ENCODE data around the gene EPB41L2. TPM values are rescaled to one million over a fixed set of nuclear protein-coding genes. Genes with fewer than 3 reads are reported as not detected.

EPB41L2 gene
- total RNA-seq, 1 donor from 2014 or later: 38.3 TPM

DNA sequence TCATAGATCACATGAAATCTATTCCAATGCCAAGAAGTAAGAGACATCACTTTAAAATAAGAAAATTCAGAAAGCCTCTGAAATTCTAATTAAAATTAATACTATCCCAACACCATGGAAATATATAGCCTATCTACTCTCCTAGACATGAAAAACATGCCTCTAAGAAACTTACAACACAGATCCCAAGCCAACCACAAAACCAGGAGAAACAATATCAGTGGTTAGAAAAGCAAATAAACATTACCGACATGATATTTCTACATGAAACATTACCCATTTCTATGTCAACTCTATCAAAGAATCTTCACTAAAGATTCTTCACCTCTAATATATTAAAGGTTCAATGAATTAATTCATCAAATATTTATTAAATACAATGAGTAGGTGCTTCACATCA, 4.8 kb downstream of the EPB41L2 start:
- H3K4me3 ChIP-seq (ENCODE audit: low read depth, low read length): no peak overlapping the region
- DNase-seq (ENCODE audit: low read depth): no peak
- TF ChIP-seq, protein P1, sequence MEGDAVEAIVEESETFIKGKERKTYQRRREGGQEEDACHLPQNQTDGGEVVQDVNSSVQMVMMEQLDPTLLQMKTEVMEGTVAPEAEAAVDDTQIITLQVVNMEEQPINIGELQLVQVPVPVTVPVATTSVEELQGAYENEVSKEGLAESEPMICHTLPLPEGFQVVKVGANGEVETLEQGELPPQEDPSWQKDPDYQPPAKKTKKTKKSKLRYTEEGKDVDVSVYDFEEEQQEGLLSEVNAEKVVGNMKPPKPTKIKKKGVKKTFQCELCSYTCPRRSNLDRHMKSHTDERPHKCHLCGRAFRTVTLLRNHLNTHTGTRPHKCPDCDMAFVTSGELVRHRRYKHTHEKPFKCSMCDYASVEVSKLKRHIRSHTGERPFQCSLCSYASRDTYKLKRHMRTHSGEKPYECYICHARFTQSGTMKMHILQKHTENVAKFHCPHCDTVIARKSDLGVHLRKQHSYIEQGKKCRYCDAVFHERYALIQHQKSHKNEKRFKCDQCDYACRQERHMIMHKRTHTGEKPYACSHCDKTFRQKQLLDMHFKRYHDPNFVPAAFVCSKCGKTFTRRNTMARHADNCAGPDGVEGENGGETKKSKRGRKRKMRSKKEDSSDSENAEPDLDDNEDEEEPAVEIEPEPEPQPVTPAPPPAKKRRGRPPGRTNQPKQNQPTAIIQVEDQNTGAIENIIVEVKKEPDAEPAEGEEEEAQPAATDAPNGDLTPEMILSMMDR (conservative IDR thresholded peaks at IDR 0.05; ENCODE audit: low read depth, low read length): no peak

DNA sequence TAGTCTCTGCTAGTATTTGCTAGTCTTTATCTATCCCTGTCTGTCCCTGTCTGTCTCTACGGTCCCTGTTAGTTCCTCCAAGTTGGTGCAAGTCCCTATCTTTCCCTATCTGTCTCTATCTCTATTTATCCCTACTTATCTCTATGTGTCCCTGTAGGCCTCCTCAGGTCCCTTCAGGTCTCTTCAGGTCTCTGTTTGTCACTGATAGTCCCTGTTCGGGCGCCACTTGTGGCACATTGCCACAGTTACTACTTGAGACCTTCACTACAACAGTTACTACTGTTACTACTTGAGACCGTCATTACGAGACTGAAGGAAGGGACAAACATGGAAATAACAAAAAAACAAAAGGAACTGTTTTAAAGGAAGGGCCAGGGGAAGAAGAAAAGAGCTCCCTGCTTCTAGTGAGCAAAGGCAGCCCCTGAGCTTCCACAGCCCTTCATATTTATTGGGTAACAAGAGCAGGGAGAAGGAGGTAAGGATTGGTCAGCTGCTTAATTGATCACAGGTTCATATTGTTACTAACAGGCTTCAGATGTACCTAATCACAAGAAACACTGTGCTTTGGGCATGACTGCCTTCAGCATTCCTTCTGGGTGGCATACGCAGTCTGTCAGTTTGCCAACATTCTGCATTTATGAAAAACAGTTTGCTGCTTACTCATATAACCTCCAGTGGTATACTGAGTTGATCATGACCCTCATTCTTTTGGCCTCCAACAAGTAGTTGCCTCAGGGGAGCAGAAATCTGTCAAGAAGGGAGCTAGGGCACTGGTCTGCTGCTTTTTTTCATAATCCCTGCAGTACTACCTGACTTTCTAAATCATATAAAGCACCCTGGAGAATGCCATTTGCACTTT, 8.4 kb downstream of the EPB41L2 start:
- TF ChIP-seq, protein P1 (conservative IDR thresholded peaks at IDR 0.05; ENCODE audit: low read depth, low read length): no peak
- no peak overlapping the region for H3K4me3 ChIP-seq (ENCODE audit: low read depth, low read length)
- no peak for DNase-seq (ENCODE audit: low read depth)

DNA sequence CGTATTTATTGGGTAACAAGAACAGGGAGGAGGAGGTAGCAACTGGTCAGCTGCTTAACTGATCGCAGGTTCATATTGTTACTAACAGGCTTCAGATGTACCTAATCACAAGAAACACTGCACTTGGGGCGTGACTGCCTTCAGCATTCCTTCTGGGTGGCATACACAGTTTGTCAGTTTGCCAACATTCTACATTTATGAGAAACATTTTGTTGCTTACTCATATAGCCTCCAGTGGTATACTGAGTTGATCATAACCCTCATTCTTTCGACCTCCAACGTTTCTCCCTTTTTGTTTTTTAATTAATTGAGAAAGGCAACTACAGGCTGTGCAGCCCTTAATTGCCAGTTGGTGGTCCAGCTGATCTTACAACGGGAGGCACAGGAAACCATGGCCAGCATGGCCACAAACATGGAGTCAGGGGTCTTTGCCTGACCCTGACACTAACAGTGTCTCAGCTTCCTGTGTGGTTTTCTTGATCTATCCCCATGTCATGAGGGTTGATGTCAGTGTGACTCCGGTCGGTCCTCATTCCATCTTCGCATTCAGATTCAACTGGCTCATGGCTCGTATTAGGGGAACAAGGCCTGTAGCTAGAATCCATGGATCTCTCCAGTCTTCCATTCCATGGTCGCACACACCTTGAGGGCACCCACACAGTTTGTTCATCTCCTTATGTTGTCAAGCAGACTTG, 9.4 kb downstream of the EPB41L2 start:
- DNase-seq (ENCODE audit: low read depth): no peak
- no peak overlapping the region for H3K4me3 ChIP-seq (ENCODE audit: low read depth, low read length)
- TF ChIP-seq, protein P1 (conservative IDR thresholded peaks at IDR 0.05; ENCODE audit: low read depth, low read length): no peak

DNA sequence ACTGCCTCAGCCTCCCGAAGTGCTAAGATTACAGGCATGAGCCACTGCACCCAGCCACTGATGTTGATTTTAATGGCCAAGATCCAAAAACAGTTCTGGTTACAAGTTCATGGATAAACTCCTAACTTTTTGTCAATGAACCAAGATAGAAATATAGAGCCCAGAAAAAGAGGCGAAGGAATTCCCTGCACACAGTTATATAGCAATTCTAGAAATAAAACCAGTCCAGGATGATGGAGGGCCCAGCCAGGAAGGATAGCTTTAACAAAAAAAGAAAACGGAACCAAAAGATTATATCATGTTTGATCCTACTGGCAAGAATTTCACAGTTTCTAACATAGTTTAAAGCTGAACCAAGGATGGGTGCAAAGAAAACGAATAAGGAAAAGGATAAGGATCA, 10.9 kb downstream of the EPB41L2 start:
- TF ChIP-seq, protein P1 (conservative IDR thresholded peaks at IDR 0.05; ENCODE audit: low read depth, low read length): no peak
- no peak for DNase-seq (ENCODE audit: low read depth)
- no peak overlapping the region for H3K4me3 ChIP-seq (ENCODE audit: low read depth, low read length)

DNA sequence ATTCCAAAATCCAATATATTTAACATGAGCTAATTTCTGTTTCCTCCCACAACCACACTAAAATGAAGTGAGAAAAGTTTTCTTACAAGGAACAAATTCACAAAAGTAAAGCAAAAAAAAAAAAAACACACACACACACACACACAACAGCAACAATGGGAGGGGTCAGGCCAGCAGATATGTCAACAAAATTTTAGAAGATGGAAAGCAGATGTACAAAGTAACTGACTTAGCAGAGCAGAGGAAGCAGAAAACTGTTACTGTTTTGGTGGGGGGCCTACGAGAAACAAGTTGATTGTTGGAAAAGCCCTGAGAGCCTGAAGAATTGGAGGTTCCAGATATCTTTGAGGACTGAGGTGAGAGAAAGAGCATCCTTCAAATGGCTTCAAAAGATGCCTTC, 11.7 kb downstream of the EPB41L2 start:
- no peak for DNase-seq (ENCODE audit: low read depth)
- TF ChIP-seq, protein P1 (conservative IDR thresholded peaks at IDR 0.05; ENCODE audit: low read depth, low read length): no peak
- H3K4me3 ChIP-seq (ENCODE audit: low read depth, low read length): no peak overlapping the region

DNA sequence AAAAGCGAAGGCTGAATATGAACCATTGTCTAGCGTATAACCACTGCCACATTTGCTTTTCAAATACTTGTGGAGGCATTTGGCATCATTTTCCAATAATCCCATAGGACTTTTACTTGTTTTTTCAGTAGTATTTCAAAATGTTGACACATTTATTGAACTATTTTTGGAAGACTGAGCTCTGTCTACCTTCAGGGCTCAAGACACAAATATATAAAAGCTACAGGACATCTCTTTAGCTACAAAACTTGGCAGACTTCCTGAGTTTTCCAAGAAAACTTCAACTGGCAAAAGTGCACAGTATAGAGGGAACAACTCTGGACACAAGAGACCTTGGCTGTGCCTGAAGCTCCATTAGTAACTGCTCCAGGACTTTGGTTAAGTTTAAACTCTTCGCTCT, 13.4 kb downstream of the EPB41L2 start:
- TF ChIP-seq, protein P1 (conservative IDR thresholded peaks at IDR 0.05; ENCODE audit: low read depth, low read length): no peak
- no peak overlapping the region for H3K4me3 ChIP-seq (ENCODE audit: low read depth, low read length)
- DNase-seq (ENCODE audit: low read depth): no peak

All from epithelial cell of proximal tubule (primary cell).